WTC11 (cell line): ENCODE measurements around the gene SORCS2.

ENCODE experiments used
- CREB1 ChIP-seq: sonication (generic); formaldehyde crosslinking; IDR thresholded peaks from 2 replicates; pipeline ENCODE4 v1.8.0; 2023; ENCODE audit warnings: mild to moderate bottlenecking, missing genetic modification reagents
- ESRRA ChIP-seq: sonication (generic); formaldehyde crosslinking; IDR thresholded peaks from 2 replicates; pipeline ENCODE4 v1.8.1; 2022; ENCODE audit warnings: mild to moderate bottlenecking, missing genetic modification reagents, borderline replicate concordance
- USF2 ChIP-seq: sonication (generic); formaldehyde crosslinking; IDR thresholded peaks from 2 replicates; pipeline ENCODE4 v1.8.1; 2023; ENCODE audit warnings: mild to moderate bottlenecking, missing genetic modification reagents, moderate library complexity

GRCh38 chr4:7241597-7242125 lies 49.3 kb downstream of the SORCS2 start:
- TF ChIP-seq USF2 (CRISPR knock-in tag) (no peak), ESRRA (no peak), CREB1 (CRISPR knock-in tag) (no peak)
